Pulmonary artery endothelial cell (primary cell): Measurements from ENCODE around the gene PDIA4. TPM values are rescaled to one million over a fixed set of nuclear protein-coding genes. Genes with fewer than 3 reads are reported as not detected.
"Not testable (repeated sequence)": the region's sequence is repeated elsewhere in the genome, so short reads cannot be mapped to it uniquely, and the experiment has no call there.

ENCODE experiments used
- DNase-seq: peaks from one replicate; pipeline ENCODE4 v3.0.0-alpha.2; 2011; ENCODE audit warnings: low read depth, low spot score
- total RNA-seq: library from RNA; depleted of rRNA; stranded (reverse); fragments of >200 nt; gene quantifications from 2 replicates; pipeline ENCODE4 v1.2.3, GENCODE V29; 2014

Gene PDIA4
- total RNA-seq, 1 donor from 2014 or later = 456 TPM

DNA sequence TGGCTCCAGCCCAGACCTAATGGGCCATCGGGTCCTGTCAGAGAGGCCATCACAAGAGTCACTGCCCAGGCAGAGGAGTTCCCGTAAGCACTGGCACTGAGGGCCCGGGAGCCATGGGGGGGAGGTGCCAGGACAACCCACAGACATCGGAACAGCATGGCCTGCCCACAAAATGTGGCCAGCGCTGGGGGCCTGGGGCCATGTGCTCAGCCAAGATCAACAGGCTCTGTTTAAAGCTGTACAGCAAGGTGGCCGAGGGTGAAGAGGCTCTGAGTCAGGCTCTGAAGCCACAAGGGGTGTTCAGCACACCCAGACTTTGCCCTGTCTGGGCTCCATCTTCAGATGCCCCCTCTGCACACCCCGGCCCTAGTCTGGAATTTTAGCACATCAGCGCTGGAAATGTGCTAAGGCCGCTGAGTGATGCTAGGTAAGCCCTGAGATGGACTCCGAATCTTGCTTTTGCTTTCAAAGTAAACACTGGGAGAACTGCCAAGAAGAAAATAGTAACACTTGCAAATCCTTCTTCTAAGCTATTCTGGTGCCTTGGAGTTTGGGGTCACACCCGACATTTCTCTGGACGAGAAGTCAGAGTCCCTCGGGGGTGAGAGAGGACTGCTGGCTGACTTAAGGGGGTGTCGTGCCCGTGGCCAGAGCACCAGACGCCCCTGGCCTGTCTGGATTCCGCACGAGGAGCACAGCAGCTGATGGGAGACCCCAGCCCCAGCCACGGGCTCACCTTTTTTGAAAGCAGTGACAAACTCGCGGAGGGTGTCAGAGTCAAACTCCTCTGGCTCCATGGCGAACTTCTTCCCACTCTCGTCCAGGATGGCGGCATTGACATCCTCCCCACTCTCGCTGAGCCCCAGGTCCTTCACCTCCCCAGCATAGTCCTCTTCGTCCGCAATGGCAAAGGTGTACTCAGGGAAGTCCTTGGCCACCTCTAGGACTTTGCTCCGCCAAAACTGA is 23.6 kb downstream of the PDIA4 start:
- no peak for DNase-seq

DNA sequence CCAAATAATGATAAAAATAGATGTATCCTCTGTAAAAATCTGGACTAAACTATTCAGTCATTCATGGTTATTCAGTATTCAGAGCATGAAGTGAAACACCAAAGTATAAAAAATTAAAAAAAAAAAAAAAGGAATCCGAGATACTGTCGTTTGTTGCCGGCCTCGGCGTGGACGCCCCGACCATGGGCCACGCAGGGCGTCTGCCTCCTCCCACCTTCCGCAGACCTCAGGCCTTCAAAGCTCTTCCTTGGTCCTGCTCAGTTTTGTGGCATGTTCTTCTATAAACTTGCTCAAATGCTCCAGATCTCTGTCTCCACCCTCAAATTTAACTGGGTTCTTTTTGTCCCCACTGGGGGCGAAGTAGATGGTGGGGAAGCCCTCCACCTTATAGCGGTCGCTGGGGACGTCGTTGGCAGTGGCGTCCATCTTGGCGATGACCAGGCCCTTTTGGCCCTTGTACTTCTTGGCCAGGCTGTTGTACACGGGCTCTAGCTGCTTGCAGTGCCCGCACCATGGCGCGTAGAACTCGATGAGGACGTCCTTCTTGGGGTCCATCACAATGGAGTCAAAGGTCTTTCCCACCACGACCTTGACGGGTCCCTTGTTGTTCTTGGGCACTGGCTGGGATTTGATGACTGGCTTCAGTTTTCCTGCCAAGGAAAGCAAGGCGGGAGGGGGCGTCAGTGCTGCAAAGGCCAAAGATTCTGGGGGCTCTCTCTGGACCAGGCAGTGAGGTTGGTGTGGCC is 24.6 kb downstream of the PDIA4 start:
- DNase-seq = no peak

DNA sequence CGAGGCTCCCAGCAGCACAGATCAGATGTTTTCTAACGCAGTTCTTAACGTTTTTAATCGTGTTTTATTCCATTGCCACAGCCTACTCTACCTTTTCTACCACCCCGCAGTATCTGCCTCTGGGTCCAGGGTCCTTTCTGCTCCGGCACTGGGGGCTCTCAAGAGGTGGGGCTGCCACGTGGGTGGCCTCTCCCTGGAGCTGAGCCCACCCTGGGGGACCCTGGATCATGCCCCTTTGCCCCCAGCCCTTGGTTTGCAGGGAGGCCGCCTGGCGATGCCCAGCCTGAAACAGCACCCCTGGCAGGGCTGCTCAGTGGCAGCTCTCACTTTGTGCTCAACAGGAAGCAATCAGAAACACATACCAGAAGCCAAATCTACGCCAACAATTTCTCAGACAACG is 25.3 kb downstream of the PDIA4 start:
- no peak for DNase-seq

DNA sequence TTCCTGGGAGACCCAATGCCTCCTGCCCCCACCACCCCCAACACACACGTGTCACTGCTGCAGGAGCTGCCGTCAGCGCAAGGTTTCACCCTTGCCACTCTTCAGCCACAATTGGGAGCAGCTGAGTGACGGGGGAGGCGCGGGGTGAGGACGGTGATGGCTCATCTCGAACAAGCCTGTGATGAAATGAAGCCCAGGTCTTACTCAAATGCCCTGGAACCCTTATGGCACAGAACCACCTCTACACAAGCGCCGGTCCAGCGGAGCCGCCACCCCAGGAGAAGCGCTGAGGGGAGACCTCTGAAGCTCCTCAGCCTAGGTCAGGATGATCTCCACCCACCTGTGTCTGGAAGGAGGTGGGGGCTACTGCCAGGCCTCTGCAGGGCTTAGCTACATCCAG is 25.7 kb downstream of the PDIA4 start:
- no peak for DNase-seq

DNA sequence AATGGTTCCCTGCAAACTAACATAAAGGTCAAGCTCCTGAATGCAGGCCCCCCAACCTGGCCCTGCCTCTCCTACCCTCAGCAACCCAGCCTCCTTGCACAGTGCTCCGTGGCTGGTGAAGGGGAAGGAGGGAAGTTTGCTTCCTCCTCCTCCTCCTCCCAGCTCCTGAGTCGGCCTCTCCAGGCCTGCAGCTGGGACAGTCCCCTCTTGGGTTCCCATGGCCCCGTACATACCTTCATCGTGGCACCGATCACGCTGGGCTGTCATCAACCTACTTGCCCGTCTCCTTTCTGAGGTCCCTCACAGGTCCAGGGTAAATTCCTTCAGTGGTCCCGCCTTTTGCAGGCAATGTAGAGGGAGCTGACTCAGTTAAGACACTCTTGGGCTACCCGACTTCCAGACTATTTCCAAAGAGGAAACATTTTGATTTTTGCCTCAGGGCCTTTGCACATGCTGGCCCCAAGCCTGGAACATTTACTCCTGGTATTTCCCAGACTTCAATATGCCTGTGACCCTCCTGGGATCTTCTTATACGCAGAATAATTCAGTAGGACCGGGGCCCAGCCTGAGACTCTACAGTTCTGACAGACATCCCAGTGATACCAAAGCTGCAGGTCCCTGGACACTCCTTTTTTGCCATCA is 26.8 kb downstream of the PDIA4 start:
- no peak for DNase-seq

DNA sequence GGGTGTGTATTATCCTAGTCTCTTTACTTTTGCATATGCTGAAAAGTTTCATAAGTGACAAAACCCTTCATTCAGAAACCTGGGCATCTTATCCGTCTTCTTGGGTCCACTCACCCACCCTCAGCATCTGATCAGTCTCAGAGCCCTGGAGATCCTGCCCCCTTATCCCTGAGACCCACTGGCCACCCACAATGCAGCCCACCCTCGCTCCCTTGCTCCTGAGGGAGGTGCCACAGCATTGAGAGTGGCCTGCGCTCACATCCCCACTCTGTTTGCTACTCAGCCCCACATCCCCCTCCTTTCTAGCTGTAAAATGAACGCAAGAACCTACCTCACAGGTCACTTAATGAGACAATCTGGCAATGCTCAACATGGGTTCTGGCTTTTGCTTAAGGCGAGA is 27.3 kb downstream of the PDIA4 start:
- DNase-seq = no peak

DNA sequence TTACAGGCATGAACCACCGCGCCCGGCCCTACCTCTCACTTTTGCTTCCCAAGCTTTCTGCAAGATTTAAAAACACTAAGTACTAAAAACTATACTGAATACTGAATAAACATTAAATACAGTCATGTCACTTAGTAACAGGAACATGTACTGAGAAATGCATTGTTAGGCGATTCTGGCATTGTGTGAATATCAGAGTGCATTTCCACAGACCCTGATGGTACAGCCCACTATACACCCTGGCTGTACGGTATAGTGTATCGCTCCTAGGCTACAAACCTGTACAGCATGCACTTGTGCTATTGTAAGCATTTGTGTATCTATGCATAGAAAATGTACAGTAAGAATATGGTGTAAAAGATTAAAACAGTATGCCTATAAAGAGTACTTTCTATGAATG is 29.1 kb downstream of the PDIA4 start:
- DNase-seq = no peak

DNA sequence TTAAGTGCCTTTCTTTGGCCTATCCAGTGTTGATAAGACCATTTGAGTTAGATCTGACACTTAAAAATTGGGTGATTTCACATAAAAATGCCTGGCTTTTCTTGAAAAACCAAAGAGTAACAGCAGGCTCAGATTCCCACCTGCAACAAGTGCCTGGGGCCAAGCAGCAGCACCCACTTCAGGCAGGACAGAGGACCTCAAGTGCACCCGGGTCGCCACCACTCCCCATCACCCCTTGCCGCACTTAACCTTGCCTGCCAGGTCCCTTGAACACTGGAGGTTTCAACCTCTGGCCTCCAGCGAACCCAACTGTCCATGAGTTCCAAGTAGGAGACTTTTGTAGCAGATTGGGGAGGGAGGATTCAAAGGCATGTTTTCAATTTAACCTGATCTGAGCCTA is 30.8 kb downstream of the PDIA4 start:
- no peak for DNase-seq

DNA sequence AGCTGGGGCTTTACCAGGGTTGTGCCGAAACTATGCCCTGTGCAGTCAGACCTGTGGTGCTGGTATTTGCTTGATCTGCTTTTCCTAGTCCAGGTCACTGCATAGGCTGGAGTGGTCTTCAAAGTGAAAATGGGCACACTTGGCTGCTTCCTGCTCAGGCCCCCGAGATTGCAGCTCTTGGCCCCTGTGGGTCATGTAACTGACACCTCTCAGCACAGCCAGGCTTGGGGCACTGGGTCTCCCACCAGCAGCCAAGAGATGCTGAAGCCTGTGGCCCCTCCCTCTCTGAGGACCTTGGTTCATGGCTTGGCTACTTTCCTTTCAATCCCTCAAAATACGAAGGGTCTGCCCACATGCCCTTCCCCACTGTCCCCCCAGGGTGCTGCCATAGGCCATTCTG is 33.7 kb downstream of the PDIA4 start:
- no peak for DNase-seq

DNA sequence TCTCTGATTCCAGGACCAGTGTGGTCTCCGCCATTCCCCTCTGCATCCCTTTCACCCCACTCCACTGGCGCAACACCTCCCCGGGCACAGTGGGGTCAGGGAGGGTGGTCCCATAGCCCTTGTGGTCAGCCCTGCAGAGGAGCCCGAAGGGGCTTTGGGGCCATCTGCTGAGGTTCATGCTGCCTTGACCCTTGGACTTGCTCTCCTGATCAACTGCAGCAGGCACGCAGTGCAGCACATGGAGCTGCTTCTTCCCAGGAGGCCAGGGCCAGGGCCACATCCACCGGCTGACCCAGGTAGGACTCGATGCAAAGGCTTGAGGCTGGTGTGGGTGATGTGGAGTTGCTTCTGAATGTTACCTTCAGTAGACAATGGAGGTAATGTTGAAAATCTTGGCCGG is 35.1 kb downstream of the PDIA4 start:
- no peak for DNase-seq

DNA sequence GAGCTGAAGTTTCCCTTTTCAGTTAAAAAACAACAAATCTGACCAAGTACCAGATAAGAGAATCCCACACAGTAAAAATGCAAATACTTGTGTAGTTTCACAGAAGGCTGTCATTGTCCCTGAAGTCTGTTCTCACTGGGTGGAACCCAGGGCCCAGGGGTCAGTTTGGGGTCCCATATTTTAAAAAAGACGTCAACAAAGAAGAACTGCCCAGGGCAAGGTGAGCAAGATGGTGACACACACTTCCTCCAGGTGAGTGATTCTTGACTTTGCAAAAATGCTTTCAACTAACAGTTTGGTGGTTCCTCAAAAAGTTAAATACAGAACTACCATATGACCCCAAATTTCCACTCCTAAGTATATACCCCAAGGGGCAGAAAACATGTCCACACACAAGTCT is 36.8 kb downstream of the PDIA4 start:
- no peak for DNase-seq

DNA sequence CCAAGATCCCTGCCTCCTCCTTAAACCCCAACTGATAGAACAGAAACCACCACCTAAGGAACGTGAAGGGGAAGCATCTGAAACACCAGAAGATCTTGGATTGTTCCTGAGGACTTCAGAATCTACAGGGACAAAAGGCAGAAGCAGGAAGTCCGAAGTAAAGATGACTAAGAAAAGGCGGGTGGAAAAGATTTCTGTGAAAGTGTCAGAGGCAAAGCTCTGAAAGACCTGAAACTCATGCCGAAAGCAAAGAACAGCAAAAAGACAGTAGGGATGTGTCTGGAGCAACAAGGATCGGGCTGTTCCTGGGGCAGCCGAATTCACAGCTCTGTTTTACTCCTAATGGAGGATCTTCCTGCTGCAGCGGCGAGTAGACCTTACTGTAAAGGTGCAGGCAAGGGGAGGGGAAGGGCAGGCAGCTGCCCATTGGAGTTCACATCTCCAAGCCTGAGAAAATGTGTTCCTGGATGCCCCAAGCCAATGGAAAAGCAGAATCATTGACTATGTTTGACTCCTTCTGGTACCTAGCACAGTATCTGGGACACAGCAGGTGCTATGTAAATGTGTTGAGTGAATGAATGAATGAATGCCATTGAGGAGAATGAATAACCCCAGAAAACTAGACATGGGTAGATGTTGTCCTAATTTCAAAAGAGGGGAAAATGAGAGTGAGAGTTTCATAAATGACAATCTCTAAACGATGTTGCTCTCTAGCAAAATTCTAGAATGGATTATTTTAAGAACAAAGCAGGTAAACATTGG is 40.4 kb downstream of the PDIA4 start:
- no peak for DNase-seq

DNA sequence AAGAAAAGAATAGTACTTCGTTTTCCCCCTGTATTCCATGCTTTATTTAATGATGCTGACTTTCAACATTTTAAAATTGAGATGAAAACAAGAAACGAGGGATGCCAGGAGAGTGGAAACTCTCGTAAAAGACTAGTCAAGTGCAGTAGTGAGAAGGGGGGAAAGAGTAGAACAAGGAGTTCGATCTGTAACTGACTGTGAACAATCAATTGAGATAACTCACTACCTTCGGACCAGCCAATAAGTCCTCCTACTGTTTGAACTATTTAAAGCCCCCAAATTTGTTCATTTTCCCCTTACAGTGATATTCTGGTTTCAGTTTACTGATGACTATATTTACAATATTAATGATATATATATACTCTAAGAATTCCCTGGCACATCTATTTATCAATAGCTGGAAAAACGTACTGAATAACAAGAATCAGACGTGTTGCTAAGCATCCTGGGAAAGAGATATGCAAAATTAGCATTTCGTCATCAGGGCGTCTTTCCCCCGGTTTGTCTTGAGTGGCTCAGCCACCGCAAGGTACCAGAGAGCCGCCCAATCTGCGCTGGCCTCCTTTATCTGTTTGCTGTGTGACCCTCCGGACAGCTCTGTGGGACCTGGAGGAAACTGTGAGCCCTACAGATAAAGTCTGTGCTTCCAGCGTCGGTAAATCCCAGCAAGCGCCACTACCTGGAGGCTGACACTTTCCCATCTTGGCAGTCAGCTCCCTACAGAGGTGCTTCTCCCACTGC is 41.1 kb downstream of the PDIA4 start:
- peak; percentile 71 for DNase-seq

DNA sequence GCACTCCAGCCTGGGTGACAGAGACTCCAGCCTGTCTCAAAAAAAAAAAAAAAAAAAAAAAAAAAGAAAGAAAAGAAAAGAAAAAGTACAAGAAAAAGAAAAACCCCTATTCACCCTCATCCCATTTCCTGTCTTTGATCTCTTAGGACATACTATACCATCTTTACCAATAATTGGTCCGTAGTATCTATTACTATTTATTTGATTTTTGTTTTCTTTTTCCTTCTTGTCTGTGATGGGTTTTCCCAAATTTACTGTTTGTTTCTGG is 41.6 kb downstream of the PDIA4 start:
- no peak for DNase-seq

DNA sequence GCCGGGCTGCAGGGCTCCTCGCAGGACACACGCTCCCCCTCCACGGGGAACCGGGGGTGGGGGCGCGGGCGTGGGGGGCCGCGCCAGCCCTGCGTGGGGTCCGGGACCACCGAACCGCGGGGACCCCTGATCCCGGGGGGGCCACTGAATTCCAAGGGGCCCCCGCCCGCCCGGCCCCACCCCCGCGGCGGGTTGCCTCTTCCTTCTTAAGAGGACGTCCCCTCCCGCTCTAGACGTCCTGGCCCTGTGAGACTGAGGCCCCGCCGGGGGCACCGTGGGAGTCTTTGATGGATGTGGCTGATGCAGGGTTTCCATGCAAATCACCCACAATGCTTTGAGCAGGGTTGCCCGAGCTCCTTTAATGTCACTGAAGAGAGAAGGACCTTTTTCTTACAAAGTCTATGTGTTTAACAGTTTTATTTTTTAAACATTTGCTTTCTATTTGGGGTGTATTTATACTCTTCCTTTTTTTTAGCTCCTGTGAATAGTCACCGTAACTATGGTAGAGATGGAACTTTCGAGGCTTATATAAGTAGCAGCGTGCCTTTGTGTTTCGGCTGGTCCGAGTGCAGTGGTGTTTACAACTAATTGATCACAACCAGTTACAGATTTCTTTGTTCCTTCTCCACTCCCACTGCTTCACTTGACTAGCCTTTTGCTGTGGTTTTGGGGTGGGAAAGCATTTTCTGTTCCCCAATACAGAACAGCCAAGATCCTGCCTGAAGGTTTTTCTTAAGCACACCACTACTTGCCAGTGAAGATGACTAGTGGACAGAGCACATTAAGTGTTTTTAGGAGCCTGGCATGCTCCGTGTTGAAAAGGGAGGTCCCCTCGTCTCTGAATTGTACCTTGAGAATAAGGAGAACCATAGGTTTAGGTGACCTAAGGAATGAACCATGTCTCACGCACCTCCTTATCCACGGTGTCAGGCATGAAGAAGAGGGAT is 44.8 kb downstream of the PDIA4 start:
- no peak for DNase-seq

DNA sequence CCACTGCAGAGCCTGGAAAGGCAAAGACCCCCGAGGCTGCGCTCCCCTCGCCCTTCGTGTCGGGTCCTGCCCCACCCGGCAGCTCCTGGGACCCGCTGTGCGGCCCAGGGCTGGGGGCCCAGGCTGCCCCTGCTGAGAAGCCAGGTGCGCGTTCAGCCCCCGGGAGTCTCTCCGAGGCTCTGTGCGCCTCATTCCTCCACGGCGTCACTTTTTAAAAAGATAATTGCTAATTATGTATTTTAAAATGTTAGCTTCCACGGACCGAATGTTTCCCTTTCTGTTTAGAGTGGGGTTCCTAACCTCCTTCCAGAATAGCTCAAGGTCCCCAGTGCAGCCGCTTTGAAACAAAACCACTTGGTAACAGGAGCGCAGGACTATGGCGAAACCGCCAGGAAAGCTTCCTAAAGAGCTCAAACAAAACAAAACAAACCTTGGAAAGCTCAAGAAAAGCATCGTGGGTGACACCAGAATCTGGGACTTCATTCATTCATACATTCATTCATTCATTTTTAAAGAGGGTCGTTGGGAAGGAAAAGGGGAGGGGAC is 45.6 kb downstream of the PDIA4 start:
- DNase-seq = no peak

DNA sequence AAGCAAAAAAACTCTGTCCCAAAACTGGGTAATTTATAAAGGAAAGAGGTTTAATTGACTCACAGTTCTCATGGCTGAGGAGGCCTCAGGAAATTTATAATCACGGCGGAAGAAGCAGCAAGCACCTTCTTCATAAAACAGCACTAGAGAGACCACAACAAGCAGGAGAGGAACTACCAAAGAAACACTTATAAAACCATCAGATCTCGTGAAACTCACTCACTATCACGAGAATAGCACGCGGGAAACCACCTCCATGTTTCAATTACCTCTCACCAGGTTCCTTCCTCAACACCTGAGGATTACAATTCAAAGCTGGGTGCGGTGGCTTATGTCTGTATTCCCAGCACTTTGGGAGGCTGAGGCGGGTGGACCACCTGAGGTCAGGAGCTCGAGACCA is 48.5 kb downstream of the PDIA4 start:
- no peak for DNase-seq

DNA sequence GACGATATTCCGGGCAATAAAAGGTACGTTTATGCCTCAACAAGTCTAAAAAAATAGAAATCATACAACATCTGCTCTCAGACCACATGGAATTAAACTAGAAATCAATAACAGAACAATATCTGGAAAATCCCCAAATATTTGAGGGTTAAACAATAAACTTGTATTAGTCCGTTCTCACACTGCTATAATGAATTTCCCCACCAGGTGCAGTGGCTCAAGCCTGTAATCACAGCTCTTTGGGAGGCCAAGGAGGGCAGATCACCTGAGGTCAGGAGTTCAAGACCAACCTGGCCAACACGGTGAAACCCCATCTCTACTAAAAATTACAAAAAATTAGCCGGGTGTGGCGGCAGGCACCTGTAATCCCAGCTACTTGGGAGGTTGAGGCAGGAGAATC is 49.2 kb downstream of the PDIA4 start:
- DNase-seq = not testable (repeated sequence)

DNA sequence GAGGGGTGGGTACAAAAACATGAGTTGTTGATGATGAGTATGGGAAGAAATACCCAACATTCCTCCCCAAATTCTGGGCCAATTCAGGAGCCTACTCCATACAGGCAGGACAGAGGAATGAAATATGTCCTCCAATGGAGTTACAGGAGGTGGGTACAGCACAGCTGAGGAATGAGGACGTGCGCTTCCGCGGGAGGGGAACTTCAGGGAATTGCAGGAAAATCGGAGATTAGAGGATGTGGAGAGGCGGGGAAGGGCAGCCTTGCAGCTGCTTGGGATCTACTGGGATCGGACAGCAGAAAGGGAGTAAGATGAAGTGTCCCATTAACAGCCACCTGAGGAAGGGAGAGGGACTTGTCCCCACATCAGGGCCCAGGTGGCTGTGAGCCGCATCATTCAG is 50.2 kb downstream of the PDIA4 start:
- DNase-seq = no peak

DNA sequence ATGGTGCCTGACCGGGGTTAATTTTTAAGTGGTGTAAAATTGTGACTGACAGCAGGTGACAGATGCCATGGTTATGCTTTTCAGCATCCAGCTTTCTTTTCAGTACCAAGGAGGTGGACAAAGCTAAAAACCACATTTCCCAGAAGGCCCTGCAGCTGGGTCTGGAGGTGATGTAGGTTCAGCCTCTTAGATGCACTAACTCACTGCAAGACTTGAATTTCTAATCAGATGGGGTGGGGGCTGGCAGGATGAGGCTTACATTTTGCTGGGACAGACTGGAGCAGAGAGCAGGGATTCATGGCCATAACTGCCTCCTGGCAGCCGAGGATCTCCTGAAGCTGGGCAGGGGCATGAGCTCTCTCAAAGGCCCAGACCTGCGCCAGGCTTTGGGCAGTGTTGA is 52.4 kb downstream of the PDIA4 start:
- no peak for DNase-seq
